Measurements from ENCODE around the gene ELMO2.

Gene ELMO2

DNA sequence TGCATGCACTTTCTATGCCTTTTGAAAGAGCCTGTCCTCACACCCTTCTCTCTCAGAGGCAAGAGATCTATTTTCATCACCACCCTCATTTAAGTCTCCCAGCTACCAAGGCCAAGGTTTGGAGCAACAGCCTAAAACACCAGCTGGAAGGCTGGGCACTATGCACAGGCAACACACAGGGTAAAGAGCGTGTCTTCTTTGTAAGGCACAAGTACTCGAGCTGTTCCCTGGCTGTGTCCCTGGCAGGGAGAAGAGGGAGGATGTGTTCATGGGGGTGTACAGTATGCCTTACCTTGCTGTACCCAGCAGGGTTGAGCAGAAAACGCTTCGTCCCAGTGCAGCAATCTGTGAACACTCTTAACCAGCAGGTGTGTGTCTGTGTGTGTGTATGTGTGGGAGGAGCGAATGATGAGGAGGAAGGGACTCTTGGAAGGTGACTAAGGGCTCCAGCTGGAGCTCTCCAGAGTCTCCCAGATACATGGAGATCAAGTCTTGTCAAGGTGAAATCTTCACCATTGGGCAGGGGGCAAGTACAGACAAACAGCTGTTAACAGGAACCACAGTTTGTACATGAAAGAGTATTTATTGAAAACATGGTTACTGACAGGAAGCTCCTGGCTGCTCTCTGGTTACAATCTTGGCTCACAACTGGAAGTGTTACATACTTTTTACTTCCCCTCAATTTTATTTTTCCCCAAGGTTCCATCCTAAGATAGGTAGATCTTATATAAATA is 40.8 kb downstream of the ELMO2 start:
- no peak for DNase-seq

DNA sequence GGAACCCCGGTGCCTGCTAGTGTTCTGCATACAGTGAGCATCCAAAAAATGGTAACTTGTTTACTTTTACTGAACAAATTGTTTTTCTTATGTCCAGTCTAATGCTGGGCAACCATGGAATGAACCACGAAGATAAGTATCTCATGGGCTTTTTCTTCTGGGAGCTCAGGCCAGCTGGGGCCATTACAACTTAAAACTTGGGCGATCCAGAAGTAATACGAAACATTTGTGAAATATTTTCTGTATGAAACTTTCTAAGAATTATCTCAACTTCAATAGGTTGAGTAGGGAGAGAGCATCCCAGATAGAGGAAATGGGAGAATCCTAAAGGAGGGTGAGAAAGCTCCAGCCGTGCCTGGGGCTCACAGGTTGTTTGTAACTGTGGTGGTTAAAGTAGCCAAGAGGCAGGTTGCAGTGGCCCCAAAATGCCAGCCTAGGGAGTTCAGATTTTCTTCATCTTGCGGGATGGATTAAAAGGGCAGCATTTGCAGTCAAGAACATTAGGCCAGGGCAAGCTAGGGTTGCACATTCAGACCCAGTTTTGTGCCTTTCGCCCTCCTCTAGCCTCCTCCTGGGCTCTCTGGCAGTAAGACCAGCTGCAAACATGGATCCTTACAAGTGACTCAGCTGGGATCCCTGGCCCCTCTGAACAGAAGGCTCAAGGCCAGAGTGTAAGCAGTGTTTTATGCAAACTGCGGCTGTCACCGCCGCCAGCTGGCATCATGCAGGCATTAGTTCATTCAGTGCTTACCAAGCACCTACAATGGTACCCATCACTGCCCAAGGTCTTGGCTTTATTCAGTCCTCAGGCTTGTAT is 41.5 kb downstream of the ELMO2 start:
- no peak for DNase-seq

- peak; percentile 54 for DNase-seq
These were observed 42.3 kb downstream of the ELMO2 start for GRCh38 chr20:46363874-46364669.

- DNase-seq: no peak
These were observed 43.2 kb downstream of the ELMO2 start for GRCh38 chr20:46362921-46363867.

- no peak for DNase-seq
These were observed 44.6 kb downstream of the ELMO2 start for GRCh38 chr20:46361811-46362210.

GRCh38 chr20:46361381-46361780 is 45.0 kb downstream of the ELMO2 start:
- no peak for DNase-seq

DNA sequence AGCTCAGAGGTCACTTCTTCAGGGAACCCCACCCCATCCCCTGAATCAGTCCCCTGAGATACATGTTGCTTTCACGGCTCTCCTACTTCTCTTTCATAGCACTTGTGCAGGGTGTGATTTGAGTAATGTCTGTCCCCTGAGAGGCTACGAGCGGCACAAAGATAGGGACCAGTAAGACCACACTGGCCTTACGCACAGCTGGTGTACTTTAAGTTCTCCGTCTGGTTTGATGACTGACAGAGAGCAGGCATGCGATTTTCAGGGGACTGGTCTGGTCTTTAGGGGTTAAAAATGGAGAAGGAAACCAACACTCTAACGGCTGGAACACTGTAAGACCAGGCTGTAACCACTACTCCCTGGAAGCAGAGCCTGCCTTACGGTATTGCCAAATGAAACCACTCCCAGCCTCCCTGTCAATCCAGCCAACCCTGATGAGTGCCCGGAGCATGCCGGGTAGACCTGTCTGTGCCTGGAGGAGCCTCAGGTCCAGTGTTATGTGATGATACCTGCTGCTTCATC is 47.1 kb downstream of the ELMO2 start:
- no peak for DNase-seq

- DNase-seq: no peak
These were observed 47.9 kb downstream of the ELMO2 start for GRCh38 chr20:46358346-46359058.

- DNase-seq: no peak
These were observed 49.3 kb downstream of the ELMO2 start for GRCh38 chr20:46357030-46357514.

DNA sequence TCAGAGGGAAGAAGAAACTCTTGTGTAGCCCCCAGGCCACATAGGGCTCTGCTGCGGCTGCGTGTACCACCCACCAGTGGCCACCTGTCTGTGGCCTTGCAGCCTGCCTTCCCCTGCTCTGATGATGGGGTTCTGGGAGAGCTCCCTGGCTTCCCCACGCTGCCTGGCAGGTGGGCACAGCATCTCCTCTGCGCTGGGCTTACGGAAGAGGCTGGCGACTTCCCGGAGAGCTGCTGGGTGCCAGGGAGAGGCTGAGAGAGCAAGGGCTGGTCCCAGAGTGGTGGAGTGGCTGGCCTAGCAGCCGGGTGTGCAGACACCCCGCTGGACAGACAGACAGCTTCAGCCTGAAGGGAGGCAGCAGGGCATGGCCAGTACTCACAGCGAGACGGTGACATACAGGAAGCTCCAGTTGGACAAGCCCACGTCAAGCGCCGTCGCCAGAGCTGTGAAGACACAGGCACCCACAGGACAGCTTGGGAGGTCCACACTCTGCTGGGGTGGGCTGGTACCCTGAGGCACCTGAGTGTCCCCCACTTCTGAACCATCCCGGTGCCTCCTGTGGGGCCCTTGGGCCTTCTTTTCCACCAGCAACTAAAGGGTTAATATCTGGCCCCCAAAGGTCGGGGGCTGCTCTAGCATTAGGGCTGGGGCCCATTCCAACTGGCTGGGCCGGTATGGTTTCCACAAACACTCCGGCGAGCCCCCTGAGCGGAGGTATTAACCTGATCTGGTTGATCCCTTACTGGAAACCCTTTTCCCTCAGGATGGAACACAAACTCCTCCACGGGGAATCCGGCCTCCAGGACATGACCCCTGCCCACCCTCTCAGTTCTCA is 50.0 kb downstream of the ELMO2 start:
- no peak for DNase-seq

- no peak for DNase-seq
These were observed 50.6 kb downstream of the ELMO2 start for GRCh38 chr20:46355778-46356177.

GRCh38 chr20:46354920-46355654 is 51.3 kb downstream of the ELMO2 start:
- DNase-seq: no peak

GRCh38 chr20:46354207-46354555 is 52.2 kb downstream of the ELMO2 start:
- no peak for DNase-seq

DNA sequence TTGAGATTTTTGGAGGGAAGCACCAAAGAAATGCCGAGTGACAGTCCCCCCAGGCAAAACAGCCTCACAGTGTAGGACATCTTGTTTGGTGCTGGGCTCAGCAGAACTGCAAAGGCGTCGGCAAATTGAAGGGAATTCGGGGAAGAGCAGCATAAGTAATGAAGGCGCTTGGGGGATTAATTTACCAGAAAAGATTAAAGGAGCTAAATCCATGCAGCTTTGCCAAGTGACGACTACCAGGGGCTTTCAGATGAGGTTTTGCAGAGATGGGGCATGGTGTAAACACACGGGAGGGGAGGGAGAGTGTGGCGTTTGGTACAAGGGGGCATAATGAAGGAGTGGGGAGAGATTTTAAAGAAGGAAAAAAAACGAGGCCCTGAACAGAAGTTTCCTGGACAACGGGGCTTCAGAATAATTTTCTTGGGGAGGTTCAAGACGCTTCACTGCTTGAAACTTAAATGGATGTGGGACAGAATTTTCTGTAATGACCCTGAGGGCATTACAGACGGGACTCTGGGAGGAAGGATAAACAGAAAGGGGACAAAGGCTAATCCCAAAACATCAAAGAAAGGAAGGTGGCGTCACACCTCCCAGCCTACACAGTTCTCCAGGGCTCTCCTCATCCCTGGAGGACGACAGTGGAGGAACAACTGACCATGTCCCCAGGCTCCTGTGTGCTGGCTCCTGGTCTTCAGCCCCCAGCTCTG is 52.8 kb downstream of the ELMO2 start:
- DNase-seq: no peak

GRCh38 chr20:46352370-46352938 is 54.0 kb downstream of the ELMO2 start:
- DNase-seq: no peak

DNA sequence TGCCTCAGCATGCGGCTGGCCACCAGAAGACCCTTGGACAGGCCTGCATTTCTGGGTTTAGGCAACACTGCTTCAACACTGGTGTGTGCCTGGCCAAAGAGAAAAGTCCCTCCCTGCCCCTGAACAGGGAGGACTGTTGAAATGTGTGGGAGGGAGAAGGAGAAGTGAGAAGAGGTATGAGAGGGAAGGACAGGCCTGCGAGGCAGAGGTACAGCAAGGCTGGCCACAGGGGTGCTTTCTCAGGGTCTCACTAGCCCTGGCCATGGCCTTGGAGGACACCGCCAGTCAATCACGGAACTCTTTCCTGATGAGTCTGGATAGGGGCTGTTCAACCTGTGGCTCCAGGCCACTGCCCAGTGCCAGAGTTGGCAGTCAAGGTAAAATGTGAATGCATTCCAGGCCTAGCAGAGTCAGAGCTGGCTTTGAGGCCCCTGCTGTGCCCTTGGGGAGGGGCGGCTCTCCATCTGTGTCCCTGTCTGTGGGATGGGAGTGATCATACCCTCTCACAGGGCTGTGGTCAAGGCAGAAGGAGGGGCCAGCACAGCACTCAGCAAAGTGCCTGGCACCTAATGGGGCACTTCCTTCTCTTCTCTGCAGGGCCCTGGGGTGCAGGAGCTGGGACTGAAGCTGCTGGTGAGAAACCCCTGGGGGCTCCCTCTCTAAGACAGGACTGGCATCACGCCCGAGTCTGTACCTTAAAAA is 54.9 kb downstream of the ELMO2 start:
- no peak for DNase-seq

- no peak for DNase-seq
These were observed 55.5 kb downstream of the ELMO2 start for GRCh38 chr20:46350986-46351267.
